ENCODE measurements around the gene CDH12.
"Not testable (repeated sequence)": the region's sequence is repeated elsewhere in the genome, so short reads cannot be mapped to it uniquely, and the experiment has no call there.

The CDH12 gene

GRCh38 chr5:22560147-22560546 lies 293.0 kb downstream of the CDH12 start:
- DNase-seq (ENCODE audit: low spot score), result no peak

- DNase-seq (ENCODE audit: low spot score), result no peak
Measured at GRCh38 chr5:22557251-22557650, 295.9 kb downstream of the CDH12 start.

- no peak for DNase-seq (ENCODE audit: low spot score)
Measured at GRCh38 chr5:22554475-22554874, 298.7 kb downstream of the CDH12 start.

GRCh38 chr5:22549876-22550671 lies 303.1 kb downstream of the CDH12 start:
- no peak for DNase-seq (ENCODE audit: low spot score)

GRCh38 chr5:22542340-22542739 lies 310.8 kb downstream of the CDH12 start:
- no peak for DNase-seq (ENCODE audit: low spot score)

DNA sequence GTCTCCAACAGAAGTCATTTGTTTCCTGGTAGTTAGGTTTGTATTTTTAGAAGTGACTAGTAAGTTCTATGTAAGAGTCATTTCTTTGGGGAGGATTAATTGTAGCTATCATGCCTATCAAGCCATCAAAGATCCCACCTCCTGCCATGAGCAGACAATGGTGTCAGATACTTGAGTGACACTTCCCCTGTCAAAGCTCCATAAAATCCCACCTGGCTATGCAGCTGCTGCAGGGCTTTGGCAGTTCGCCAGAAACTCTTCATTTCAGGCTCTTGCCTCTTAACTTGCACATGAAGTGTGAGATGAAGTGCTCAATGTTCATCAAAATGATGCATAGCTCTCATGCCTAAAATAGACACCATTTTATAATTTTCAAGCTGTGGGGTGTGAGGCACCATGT lies 312.1 kb downstream of the CDH12 start:
- no peak for DNase-seq (ENCODE audit: low spot score)

- DNase-seq (ENCODE audit: low spot score), result no peak
Measured at GRCh38 chr5:22539762-22540161, 313.4 kb downstream of the CDH12 start.

GRCh38 chr5:22531986-22532385 lies 321.2 kb downstream of the CDH12 start:
- no peak for DNase-seq (ENCODE audit: low spot score)

GRCh38 chr5:22521521-22521920 lies 331.6 kb downstream of the CDH12 start:
- DNase-seq (ENCODE audit: low spot score), result no peak

GRCh38 chr5:22516497-22516896 lies 336.6 kb downstream of the CDH12 start:
- not testable (repeated sequence) for DNase-seq (ENCODE audit: low spot score)

- DNase-seq (ENCODE audit: low spot score), result no peak
Measured at GRCh38 chr5:22514231-22514630, 338.9 kb downstream of the CDH12 start.

DNA sequence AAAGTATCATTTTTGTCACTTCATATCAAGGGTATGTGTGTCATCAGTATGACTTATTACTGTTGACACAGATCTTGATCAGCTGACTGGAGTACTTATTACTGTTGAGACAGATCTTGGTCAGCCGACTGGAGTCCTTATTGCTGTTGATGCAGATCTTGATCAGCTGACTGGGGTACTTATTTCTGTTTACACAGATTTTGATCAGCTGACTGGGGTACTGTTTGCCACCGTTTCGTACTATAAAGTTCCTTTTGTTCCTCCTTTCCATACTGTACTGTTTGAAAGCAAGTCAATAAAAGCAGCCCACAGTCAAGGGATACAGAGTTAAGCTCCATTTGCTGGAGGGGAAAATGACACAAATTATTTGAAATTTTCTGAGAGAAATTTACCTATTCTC lies 347.3 kb downstream of the CDH12 start:
- no peak for DNase-seq (ENCODE audit: low spot score)

GRCh38 chr5:22504411-22504810 lies 348.7 kb downstream of the CDH12 start:
- DNase-seq (ENCODE audit: low spot score), result no peak

DNA sequence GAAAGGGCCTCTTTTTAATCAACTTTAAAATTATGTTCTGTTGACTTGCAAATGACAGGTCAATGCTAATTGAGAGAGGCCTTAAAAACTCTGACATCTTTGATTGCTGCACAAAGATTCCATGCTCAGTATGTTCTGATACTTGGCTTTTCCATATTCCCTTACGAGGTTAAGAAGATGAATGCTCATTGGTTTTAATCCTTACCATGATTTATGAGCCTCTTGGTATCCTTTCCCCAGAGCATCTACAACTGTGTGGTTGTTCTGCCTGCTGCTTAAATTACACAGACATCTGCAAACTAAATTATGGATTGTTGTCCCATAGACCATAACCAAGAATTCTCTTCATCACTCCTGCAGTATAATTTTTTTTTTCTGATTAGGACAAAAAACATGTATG lies 352.6 kb downstream of the CDH12 start:
- DNase-seq (ENCODE audit: low spot score), result no peak

DNA sequence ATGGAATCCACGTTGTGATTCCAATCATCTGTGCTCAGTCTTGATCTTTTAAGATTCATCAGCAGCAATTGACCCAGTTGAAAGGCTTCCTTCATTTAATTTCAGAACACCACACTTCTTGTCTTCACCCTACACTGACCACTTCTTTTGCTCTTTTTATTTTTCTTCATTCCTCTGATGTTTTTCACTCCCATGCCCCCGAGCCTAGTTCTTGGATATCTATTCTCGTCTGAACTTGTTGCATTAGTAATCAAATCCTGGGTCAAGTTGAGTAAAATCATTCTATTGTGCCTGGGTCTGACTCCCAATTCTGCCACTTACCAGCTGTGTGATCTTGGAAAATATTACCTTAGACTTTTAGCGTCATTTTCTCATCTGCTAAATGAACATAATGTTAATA lies 356.5 kb downstream of the CDH12 start:
- no peak for DNase-seq (ENCODE audit: low spot score)

DNA sequence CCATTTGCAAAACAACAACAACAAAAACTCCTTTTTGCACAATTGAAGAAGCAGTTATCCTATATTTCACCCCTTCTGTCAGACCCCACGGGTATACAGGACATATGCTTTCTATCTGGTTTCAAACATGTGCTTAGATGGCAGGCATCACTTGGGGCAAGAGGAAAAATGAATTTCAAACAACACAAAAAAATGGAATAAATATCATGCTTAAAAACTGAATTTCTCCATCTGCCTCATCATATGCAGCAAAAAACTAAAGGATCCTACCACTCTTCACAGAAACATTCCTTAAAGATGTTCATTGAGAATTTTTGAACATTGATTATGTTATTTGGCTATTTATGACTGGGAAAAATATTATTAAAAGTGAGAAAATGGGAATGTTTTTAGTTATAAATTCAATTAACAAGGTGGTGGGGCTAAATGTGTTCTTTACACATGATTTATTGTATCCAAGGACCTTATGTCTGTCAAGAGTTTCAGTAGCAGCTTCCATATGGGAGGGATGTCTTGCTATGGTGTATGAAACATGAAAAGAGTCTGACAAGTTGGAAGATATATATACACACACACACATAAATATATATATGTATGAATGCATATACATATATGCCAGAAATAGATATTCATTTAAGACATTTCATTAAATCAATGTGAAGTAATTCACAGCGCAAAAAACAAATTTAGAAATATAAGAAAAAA lies 358.0 kb downstream of the CDH12 start:
- no peak for DNase-seq (ENCODE audit: low spot score)

DNA sequence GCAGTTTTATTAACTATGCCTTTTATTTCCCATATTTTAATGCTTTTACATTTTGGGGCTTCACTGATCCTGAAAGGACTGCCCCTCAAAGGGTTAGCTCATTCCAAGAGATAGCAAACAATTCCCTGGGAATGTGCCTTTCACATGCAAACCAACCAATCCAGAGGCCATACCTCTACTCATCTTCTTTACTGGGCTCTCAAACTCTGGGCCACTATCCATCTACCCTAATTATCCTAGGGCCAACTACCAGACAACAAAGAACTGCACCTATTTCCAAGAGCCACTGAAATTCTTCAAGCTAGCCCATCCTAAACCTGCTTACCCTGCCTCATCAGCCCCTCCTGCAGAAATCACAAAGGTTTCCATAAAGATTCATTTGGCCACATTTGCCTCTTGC lies 364.7 kb downstream of the CDH12 start:
- DNase-seq (ENCODE audit: low spot score), result no peak

GRCh38 chr5:22480305-22480704 lies 372.8 kb downstream of the CDH12 start:
- DNase-seq (ENCODE audit: low spot score), result no peak

DNA sequence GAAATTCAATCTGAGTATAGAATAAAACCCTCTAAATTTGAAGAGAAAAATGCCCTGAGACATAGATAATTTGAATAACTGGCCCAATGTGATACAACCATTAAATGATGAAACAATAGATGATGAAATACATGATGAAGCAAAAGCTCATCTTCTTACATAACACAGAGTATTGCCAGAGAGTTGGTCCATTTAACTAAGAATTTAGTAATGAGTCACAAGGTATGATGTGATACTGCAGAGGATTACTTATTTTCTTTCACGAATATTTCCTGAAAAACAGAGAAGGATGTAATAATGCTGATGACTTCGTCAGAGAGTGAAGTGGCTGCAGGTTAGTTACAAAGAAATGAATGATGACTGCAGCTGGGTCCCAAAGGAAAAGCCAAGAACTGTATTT lies 379.3 kb downstream of the CDH12 start:
- DNase-seq (ENCODE audit: low spot score), result no peak

DNA sequence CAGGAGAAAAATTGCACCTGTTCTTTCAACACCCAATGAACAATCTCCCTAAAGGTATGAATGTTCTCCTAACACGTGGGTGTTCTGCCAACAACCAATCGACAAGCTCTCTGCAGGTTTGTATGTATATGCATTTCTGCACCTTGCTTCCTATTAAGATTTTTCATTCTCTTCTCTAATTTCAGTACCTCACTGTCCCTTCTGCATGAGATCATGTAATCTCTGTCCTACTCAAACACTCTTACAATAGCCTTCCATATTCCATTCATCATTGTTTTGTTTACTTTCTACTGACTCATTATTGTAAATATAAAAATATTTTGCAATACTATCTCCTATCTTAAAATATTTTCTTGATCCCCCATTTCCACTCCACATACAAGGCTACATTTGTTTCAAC lies 382.0 kb downstream of the CDH12 start:
- no peak for DNase-seq (ENCODE audit: low spot score)

- DNase-seq (ENCODE audit: low spot score), result no peak
Measured at GRCh38 chr5:22470408-22470807, 382.7 kb downstream of the CDH12 start.

GRCh38 chr5:22465616-22466015 lies 387.5 kb downstream of the CDH12 start:
- no peak for DNase-seq (ENCODE audit: low spot score)

DNA sequence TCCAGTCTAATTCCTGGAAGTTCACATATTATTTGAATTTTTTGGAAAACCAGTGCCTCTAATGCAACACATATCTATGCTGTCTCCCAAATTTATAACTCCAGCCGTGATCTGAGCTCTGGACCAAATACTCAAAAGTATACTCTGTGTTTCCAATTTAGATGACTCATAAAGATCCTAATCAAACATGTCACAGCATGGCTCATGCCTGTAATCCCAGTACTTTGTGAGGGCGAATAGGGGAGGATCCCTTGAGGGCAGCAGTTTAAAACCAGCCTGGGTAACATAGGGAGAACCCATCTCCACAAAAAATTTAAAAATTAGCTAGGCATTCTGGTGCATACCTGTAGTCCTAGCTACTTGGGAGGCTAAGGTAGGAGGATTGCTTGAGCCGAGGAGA lies 388.0 kb downstream of the CDH12 start:
- DNase-seq (ENCODE audit: low spot score), result no peak

DNA sequence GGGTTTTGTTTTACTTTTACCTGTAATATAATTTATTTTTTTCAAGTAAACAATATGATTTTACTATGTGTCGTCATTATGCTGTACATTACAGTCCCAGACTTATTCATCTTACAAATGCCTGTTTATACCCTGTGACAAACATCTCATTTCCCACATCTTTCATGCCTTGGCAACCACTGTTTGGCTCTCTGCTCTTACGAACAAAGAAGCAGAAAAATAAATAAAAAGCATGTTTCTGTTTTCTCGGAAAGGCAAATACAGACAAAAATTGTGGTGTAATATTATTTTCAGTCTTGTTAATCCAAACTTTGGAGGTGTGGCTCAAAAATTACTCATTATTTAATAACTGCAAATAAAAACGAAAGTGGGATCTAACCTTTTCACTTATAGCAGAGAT lies 393.0 kb downstream of the CDH12 start:
- no peak for DNase-seq (ENCODE audit: low spot score)
